ENCODE data around the gene WDR86. TPM values are rescaled to one million over a fixed set of nuclear protein-coding genes. Genes with fewer than 3 reads are reported as not detected.

Gene WDR86
- total RNA-seq, 1 experiment from 2014 or later = 8.1 TPM

DNA sequence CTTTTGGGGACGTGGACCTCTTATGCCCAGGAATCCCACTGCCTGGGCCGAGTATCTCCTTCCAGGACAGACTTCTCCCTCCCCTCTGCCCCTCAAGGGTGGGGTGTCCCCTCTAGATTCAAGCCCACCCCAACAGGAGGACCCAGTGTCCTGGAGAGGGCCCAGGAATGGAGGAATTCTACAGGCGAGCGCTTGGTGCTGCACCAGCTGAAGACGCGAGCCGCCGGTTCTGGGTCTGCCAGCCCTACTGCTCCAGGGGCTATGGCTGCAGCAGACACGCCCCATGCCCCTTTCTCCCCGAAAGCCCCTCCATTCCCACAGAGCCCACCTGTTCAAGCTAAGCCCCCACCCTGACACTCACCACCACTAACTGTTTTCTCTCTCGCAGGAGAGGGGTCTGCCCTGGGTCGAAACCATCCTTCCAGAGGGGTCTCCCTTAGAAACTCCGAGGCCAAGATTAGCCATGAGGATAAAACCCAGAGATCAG lies 21.5 kb upstream of the WDR86 start:
- Histone ChIP-seq H2BK5ac (ENCODE audit: insufficient read length, low read length) (no peak overlapping the region), H3K18ac (ENCODE audit: insufficient read length, low read depth, low read length) (no peak overlapping the region), H3K27ac (ENCODE audit: insufficient read length, low read depth, low read length) (no peak overlapping the region), H2BK15ac (ENCODE audit: low read depth, low read length) (no peak overlapping the region), H3K14ac (ENCODE audit: insufficient read depth, low read length) (no peak overlapping the region), H3K4me1 (ENCODE audit: insufficient read depth, low read length) (peaks cover 3% of the 10 kb centered on the region; the same call in 1 of the 2 replicates), H2BK20ac (ENCODE audit: low read depth, low read length, poor library complexity, severe bottlenecking) (no peak overlapping the region), H2BK120ac (ENCODE audit: low read depth, low read length, poor library complexity, severe bottlenecking) (no peak overlapping the region), H3K27me3 (ENCODE audit: insufficient read depth, low read length) (no peaks in the 10 kb centered on the region), H2AK5ac (ENCODE audit: insufficient read length, low read length) (no peak overlapping the region), H2AFZ (ENCODE audit: low read length) (no peak overlapping the region), H3K23me2 (ENCODE audit: insufficient read length, low read depth, low read length, poor library complexity, severe bottlenecking) (no peaks in the 10 kb centered on the region), H3K9ac (ENCODE audit: extremely low read depth, insufficient read length, low read length) (no peak overlapping the region), H4K91ac (ENCODE audit: insufficient read length, low read depth, low read length) (no peak overlapping the region), H3K79me2 (ENCODE audit: insufficient read depth, low read length) (no peaks in the 10 kb centered on the region), H3K56ac (ENCODE audit: insufficient read length, low read depth, low read length) (no peak overlapping the region), H2BK12ac (ENCODE audit: insufficient read length, low read depth, low read length) (no peak overlapping the region), H3K4me2 (ENCODE audit: insufficient read depth, insufficient read length, low read length) (no peak overlapping the region), H3K23ac (ENCODE audit: insufficient read length, low read depth, low read length) (no peak overlapping the region), H3K4ac (ENCODE audit: low read depth, low read length) (no peak overlapping the region), H4K20me1 (ENCODE audit: control insufficient read depth, insufficient read depth, insufficient read length) (no peaks in the 10 kb centered on the region), H3T11ph (ENCODE audit: low read length) (no peak overlapping the region), H4K5ac (ENCODE audit: insufficient read length, low read depth, low read length) (no peak overlapping the region), H3K9me3 (ENCODE audit: control insufficient read depth, low read depth, low read length) (no peaks in the 10 kb centered on the region), H3K79me1 (ENCODE audit: insufficient read depth, low read depth, low read length, poor library complexity, severe bottlenecking) (no peaks in the 10 kb centered on the region), H4K8ac (replicated peaks; ENCODE audit: insufficient read length, low read depth, low read length) (no peak overlapping the region)
- Mint-ChIP-seq H3K27me3 (ENCODE audit: low read depth) (peaks cover 4% of the 10 kb centered on the region), H3K36me3 (ENCODE audit: insufficient read depth in 1 of 3, low read depth in 3 of 3) (no peaks in the 10 kb centered on the region), H3K4me1 (peaks cover 32 to 35% of the 10 kb centered on the region in 2 experiments), H3K27ac (peak overlapping the region in 1 of 3 experiments; percentile 44; a peak in 1 of 7 replicates), H3K4me3 (no peak overlapping the region), H3K9me3 (no peaks in the 10 kb centered on the region)
- TF ChIP-seq, protein P1, sequence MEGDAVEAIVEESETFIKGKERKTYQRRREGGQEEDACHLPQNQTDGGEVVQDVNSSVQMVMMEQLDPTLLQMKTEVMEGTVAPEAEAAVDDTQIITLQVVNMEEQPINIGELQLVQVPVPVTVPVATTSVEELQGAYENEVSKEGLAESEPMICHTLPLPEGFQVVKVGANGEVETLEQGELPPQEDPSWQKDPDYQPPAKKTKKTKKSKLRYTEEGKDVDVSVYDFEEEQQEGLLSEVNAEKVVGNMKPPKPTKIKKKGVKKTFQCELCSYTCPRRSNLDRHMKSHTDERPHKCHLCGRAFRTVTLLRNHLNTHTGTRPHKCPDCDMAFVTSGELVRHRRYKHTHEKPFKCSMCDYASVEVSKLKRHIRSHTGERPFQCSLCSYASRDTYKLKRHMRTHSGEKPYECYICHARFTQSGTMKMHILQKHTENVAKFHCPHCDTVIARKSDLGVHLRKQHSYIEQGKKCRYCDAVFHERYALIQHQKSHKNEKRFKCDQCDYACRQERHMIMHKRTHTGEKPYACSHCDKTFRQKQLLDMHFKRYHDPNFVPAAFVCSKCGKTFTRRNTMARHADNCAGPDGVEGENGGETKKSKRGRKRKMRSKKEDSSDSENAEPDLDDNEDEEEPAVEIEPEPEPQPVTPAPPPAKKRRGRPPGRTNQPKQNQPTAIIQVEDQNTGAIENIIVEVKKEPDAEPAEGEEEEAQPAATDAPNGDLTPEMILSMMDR (conservative IDR thresholded peaks at IDR 0.05) = no peak
- no CpG with 5 or more reads among the region's 13 CpGs for WGBS (ENCODE audit: extremely low coverage, insufficient read length, low lambda C conversion rate)
- DNase-seq = no peak
